Left ventricle myocardium inferior (tissue), 1 donor: ENCODE measurements around the gene UVRAG. TPM values are rescaled to one million over a fixed set of nuclear protein-coding genes. Genes with fewer than 3 reads are reported as not detected.

Source experiments
- DNase-seq: peaks from one replicate; pipeline ENCODE4 v3.0.0-alpha.2; 2020
- H3K27ac ChIP-seq: fragments of 200-600 bp; replicated peaks from 2 replicates; pipeline ENCODE4 v1.8.0; 2021
- H3K27me3 ChIP-seq: fragments of 200-600 bp; 2 replicates; pipeline ENCODE4 v1.8.0; 2021; ENCODE audit warnings: low read depth
- H3K36me3 ChIP-seq: fragments of 200-600 bp; 2 replicates; pipeline ENCODE4 v1.8.0; 2021
- H3K4me1 ChIP-seq: fragments of 200-600 bp; 2 replicates; pipeline ENCODE4 v1.8.0; 2021
- H3K4me3 ChIP-seq: fragments of 200-600 bp; 2 replicates; pipeline ENCODE4 v1.8.0; 2021; ENCODE audit warnings: mild to moderate bottlenecking, moderate library complexity
- H3K9me3 ChIP-seq: fragments of 200-600 bp; replicated peaks from 2 replicates; pipeline ENCODE4 v1.8.0; 2021
- intact Hi-C: fragments of 100-400 bp; cut with micrococcal nuclease; formaldehyde crosslinking; loops from one replicate; pipeline ENCODE4 v1.11.0; 2022
- total RNA-seq: library from RNA; stranded (reverse); fragmentation: NEBNext Ultra II Directional; extraction: Animal tissue kit (Norgen Biotek cat#: 25700); gene quantifications from one replicate; pipeline ENCODE4 v1.2.1, GENCODE V29; 2021
- TF ChIP-seq, protein P1 (sequence below): fragments of 200-600 bp; IDR thresholded peaks from 2 replicates; pipeline ENCODE4 v1.8.0; 2021; ENCODE audit warnings: antibody characterized with exemption, mild to moderate bottlenecking, borderline replicate concordance
- donor health status: DM: no; HTN: yes; CAD: no; lungs with severe emphysema.

The UVRAG gene
- total RNA-seq, 1 donor from 2014 or later: 11.4 TPM

DNA sequence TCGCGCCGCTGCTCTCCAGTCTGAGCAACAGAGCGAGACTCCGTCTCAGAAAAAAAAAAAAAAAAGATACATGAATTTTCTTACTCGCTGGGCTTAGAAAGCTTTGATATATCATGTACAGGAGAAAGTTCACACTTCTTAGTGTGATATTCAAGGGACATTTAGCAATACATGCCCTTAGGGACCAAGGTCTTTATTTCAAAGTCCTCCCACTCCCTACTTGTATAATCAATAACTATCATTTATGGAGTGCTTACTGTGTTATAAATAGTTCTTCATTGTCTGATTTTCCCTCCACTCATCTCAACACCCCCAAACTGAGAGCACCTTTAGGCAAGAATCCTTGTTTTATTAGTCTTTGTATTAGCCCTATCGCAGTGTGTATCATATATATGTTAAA is 103.3 kb downstream of the UVRAG start:
- Histone ChIP-seq H3K27ac (no peak overlapping the region), H3K27me3 (no peaks in the 10 kb centered on the region), H3K4me1 (peaks cover 18% of the 10 kb centered on the region), H3K4me3 (no peak overlapping the region), H3K9me3 (no peaks in the 10 kb centered on the region), H3K36me3 (peaks cover 1% of the 10 kb centered on the region)
- intact Hi-C loops: no loop called here
- no peak for DNase-seq
- TF ChIP-seq, protein P1, sequence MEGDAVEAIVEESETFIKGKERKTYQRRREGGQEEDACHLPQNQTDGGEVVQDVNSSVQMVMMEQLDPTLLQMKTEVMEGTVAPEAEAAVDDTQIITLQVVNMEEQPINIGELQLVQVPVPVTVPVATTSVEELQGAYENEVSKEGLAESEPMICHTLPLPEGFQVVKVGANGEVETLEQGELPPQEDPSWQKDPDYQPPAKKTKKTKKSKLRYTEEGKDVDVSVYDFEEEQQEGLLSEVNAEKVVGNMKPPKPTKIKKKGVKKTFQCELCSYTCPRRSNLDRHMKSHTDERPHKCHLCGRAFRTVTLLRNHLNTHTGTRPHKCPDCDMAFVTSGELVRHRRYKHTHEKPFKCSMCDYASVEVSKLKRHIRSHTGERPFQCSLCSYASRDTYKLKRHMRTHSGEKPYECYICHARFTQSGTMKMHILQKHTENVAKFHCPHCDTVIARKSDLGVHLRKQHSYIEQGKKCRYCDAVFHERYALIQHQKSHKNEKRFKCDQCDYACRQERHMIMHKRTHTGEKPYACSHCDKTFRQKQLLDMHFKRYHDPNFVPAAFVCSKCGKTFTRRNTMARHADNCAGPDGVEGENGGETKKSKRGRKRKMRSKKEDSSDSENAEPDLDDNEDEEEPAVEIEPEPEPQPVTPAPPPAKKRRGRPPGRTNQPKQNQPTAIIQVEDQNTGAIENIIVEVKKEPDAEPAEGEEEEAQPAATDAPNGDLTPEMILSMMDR: no peak

DNA sequence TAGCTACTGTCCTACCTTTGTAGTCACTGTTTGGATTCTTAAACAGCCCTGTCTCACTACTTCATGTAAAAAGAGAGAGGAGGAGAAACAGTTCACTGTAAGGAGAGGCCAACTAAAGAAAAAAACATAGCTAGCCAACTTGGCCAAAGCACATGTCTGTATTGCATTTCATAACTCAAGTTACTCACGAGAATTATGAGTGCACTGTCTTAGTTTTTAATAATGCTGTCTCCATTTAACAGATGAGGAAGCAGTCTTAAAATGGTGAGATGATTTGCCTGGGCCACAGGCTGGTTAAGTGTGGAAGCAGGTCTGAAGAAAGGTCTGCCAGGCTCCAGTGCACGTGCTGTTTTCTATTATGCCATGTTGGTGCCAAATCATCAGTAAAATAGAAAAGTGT is 104.5 kb downstream of the UVRAG start:
- TF ChIP-seq, protein P1: no peak
- Histone ChIP-seq H3K27ac (peak overlapping the region; percentile 49), H3K4me1 (peaks cover 24% of the 10 kb centered on the region), H3K9me3 (no peaks in the 10 kb centered on the region), H3K27me3 (no peaks in the 10 kb centered on the region), H3K36me3 (no peaks in the 10 kb centered on the region), H3K4me3 (no peak overlapping the region)
- intact Hi-C loops: no loop called here
- DNase-seq: no peak

DNA sequence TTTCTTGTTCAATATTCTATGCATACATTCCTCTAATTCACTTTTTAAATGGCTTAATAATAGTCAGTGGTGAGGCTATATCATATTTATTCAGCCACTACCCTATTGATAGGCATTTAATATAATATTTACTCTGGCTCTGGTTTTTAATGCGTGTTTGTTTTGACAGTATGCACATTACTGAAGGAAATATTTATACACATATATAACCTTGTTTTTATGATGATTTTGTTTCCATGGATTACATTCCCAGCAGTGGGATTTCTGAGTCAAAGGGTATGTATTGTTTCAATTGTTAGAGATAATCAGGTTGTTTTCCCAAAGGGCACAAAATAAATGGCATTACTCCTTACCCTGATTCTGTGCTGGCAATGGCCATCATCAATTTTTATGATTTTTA is 105.8 kb downstream of the UVRAG start:
- intact Hi-C loops: no loop called here
- TF ChIP-seq, protein P1: no peak
- H3K27me3 ChIP-seq: no peaks in the 10 kb centered on the region
- H3K4me3 ChIP-seq: no peak overlapping the region
- no peak overlapping the region for H3K27ac ChIP-seq
- peaks cover 37% of the 10 kb centered on the region for H3K4me1 ChIP-seq
- no peaks in the 10 kb centered on the region for H3K36me3 ChIP-seq
- DNase-seq: no peak
- no peaks in the 10 kb centered on the region for H3K9me3 ChIP-seq

DNA sequence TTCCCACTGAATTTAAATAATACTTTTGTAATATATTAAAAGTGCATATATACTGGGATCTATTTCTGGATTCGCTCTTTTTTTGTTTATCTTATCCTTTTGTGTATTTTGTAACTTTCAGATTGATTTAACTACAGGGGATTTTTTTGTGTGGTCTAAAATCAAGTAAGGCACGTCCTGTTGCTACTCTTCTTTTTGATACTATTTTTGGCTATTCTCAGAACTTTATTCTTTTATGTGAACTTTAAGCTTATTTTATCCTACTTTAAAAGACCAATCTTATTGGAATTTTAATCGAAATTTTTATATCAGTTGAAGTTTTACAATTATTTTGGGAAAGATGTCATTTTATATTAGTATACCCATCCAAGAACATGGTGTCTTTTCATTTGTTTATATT is 106.8 kb downstream of the UVRAG start:
- Histone ChIP-seq H3K4me3 (no peak overlapping the region), H3K36me3 (no peaks in the 10 kb centered on the region), H3K4me1 (peaks cover 45% of the 10 kb centered on the region), H3K27me3 (no peaks in the 10 kb centered on the region), H3K9me3 (no peaks in the 10 kb centered on the region), H3K27ac (no peak overlapping the region)
- DNase-seq: no peak
- TF ChIP-seq, protein P1: no peak
- intact Hi-C loops: no loop called here

DNA sequence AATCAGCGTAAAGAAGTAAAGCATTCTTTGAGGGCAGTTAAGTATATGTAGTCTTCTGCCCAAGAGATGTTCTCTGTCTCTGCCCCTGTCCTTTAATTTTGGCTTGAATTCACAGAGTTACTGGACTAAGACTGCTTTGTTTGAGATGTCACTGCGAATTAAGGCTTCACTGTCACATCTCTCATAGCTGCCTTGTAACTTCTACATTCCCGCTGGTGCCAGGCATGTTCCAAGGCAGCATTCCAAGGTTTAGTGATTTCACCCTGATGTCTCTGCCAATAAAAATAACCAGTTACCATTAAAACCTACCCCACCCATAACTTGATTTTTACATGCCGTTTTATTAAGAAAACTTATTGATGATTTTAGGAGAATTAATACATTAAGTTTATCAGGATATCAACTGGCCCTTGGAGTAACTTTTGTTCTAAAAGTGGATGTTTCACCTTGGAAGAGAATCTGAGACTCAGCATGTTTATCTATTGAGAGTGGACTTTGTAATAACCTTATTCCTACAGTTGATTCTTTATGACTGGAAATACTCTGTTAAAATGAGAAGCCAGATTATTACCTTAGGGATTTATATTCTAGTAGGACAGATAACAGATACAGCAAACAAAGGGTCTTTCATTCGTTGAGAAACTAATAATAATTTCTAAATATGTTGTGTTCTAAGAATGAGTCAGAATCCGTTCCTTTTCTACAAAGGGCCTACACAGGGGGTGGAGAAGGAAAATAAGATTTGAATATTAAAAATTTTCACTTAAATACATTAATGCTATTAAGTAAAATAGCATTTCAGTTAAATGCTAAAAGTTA is 110.2 kb downstream of the UVRAG start:
- H3K4me3 ChIP-seq: no peak overlapping the region
- H3K27me3 ChIP-seq: no peaks in the 10 kb centered on the region
- intact Hi-C loops: no loop called here
- peaks cover 31% of the 10 kb centered on the region for H3K4me1 ChIP-seq
- TF ChIP-seq, protein P1: no peak
- H3K9me3 ChIP-seq: no peaks in the 10 kb centered on the region
- H3K36me3 ChIP-seq: no peaks in the 10 kb centered on the region
- DNase-seq: peak; percentile 24
- H3K27ac ChIP-seq: peak overlapping the region; percentile 53
